Measurements from ENCODE around the gene RPS15.

DNA sequence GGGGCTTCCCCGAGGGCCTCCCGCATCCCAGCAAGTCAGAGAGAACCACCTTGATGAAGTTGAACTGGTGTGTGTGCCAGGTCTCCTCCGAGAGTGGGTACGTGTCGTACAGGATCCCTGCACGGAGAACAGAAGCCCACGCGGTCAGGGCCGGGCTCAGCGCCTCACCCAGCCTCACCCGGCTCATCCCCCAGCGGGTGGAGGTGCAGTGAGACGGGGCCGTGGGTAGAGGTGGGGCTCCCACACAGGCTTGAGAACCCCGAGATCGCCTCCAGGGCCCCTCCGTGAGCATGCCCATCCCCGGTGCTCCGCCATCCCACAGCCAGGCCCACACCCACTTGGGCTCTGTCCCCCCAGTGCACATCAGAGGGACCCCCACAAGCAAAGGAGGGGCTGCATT lies 39.1 kb upstream of the RPS15 start:
- TF ChIP-seq RARB (CRISPR knock-in tag; IDR thresholded peaks at IDR 0.05) (no peak), ZFP3 (CRISPR knock-in tag; IDR thresholded peaks at IDR 0.05) (no peak), PPARA (CRISPR knock-in tag; IDR thresholded peaks at IDR 0.05; ENCODE audit: borderline replicate concordance) (no peak), ISL1 (CRISPR knock-in tag; IDR thresholded peaks at IDR 0.05) (no peak), SNAI2 (CRISPR knock-in tag; IDR thresholded peaks at IDR 0.05) (no peak)
